A549 (cell line): Measurements from ENCODE around the gene TOM1L2. TPM values are rescaled to one million over a fixed set of nuclear protein-coding genes. Genes with fewer than 3 reads are reported as not detected.

Experiments
- ATAC-seq, 2 experiments: fragments of 200-7000 bp in 1 of 2; fragments of >200 bp in 1 of 2; cut with Nextera tagmentation in 1 of 2; cut with Tn5 transposase in 1 of 2; 3 replicates each; pipeline versions ENCODE4 v1.8.0 to v1.9.1; 2018 to 2020; ENCODE audit warnings: mild to moderate bottlenecking in 1 of 2, moderate library complexity in 1 of 2
- CTCF ChIA-PET: fragments of 300-600 bp; sonication (Branson Sonifier 250); formaldehyde crosslinking; extraction: SDS; loops from one replicate; lab custom pipeline; 2021; ENCODE audit warnings: antibody characterized with exemption, inconsistent platforms; lab: Yijun Ruan, JAX
- POLR2A ChIA-PET: fragments of 350-600 bp; formaldehyde crosslinking; extraction: SDS; loops from one replicate; lab custom pipeline; 2021; ENCODE audit warnings: antibody characterized with exemption, inconsistent platforms; lab: Yijun Ruan, JAX
- DNase-seq, 2 experiments: peaks; one replicate each; pipeline versions ENCODE4 v3.0.0 to v3.0.0-alpha.2; 2011 to 2016; ENCODE audit warnings: low read depth in 1 of 2, low spot score in 1 of 2
- FAIRE-seq: peaks from 2 replicates; lab custom pipeline; 2011; peaks lifted over from hg19 to GRCh38; lab: Jason Lieb, UNC
- H3K27ac ChIP-seq, 2 experiments: fragments of >200 bp; sonication (Bioruptor Twin); formaldehyde crosslinking; 3 replicates each; pipeline ENCODE4 v1.5.1; 2016 to 2017
- H3K4me1 ChIP-seq: fragments of >200 bp; sonication (Bioruptor Twin); formaldehyde crosslinking; 3 replicates; pipeline ENCODE4 v1.6.1; 2016
- H3K4me2 ChIP-seq: fragments of >200 bp; sonication (Bioruptor Twin); formaldehyde crosslinking; 3 replicates; pipeline ENCODE4 v1.6.1; 2016
- H3K4me3 ChIP-seq: fragments of >200 bp; sonication (Bioruptor Twin); formaldehyde crosslinking; 3 replicates; pipeline ENCODE4 v1.5.1; 2016
- H3K9me3 ChIP-seq: fragments of >200 bp; sonication (Bioruptor Twin); formaldehyde crosslinking; 3 replicates; pipeline ENCODE4 v1.6.1; 2016
- BHLHE40 ChIP-seq: IDR thresholded peaks from 2 replicates; pipeline ENCODE4 v1.6.1; 2012; ENCODE audit warnings: low read depth, low read length, inconsistent platforms
- CHD2 ChIP-seq: fragments of 150-350 bp; IDR thresholded peaks from 2 replicates; pipeline ENCODE4 v1.6.1; 2014; ENCODE audit warnings: low read length; ENCODE audit not compliant: partially characterized antibody
- CHD4 ChIP-seq: fragments of 200-600 bp; sonication (generic); IDR thresholded peaks from 2 replicates; pipeline ENCODE4 v1.6.1; 2016; ENCODE audit warnings: antibody characterized with exemption, mild to moderate bottlenecking, borderline replicate concordance
- EHF ChIP-seq: fragments of 250-450 bp; sonication (Bioruptor Pico); IDR thresholded peaks from 2 replicates; pipeline ENCODE4 v1.5.0; 2020; ENCODE audit warnings: mild to moderate bottlenecking
- EP300 ChIP-seq, 2 experiments: fragments of >200 bp; sonication (Bioruptor Twin); formaldehyde crosslinking; IDR thresholded peaks; 2 replicates in 1 of 2; 3 replicates in 1 of 2; pipeline ENCODE4 v1.6.1; 2016 to 2017
- ESRRA ChIP-seq: fragments of 150-350 bp; IDR thresholded peaks from 2 replicates; pipeline ENCODE4 v1.6.1; 2014; ENCODE audit warnings: mild to moderate bottlenecking, low read length, borderline replicate concordance
- FOSB ChIP-seq: fragments of 250-450 bp; sonication (Bioruptor Pico); IDR thresholded peaks from 2 replicates; pipeline ENCODE4 v1.5.0; 2020; ENCODE audit warnings: mild to moderate bottlenecking, moderate library complexity
- FOSL2 ChIP-seq, 2 experiments: fragments of 450-650 bp in 1 of 2; fragments of >200 bp in 1 of 2; sonication (Bioruptor Twin) in 1 of 2; formaldehyde crosslinking; IDR thresholded peaks; 2 replicates each; pipeline versions ENCODE4 v1.5.0 to v1.6.1; 2016 to 2020; ENCODE audit warnings: mild to moderate bottlenecking in 1 of 2, moderate library complexity in 1 of 2
- FOXS1 ChIP-seq: fragments of 250-450 bp; sonication (Bioruptor Pico); IDR thresholded peaks from 2 replicates; pipeline ENCODE4 v1.5.0; 2020; ENCODE audit warnings: mild to moderate bottlenecking, moderate library complexity
- GATA3 ChIP-seq: IDR thresholded peaks from 2 replicates; pipeline ENCODE4 v1.6.1; 2012; ENCODE audit warnings: borderline replicate concordance
- HOXB5 ChIP-seq: fragments of 250-450 bp; sonication (Bioruptor Pico); IDR thresholded peaks from 2 replicates; pipeline ENCODE4 v1.5.0; 2020; ENCODE audit warnings: mild to moderate bottlenecking, moderate library complexity
- JUN ChIP-seq, 2 experiments: fragments of >200 bp; sonication (Bioruptor Twin); formaldehyde crosslinking; IDR thresholded peaks; 2 replicates in 1 of 2; 3 replicates in 1 of 2; pipeline ENCODE4 v1.6.1; 2016 to 2017
- KDM1A ChIP-seq: fragments of 200-600 bp; sonication (generic); IDR thresholded peaks from 2 replicates; pipeline ENCODE4 v1.6.1; 2016; ENCODE audit warnings: low read depth, mild to moderate bottlenecking
- KDM5A ChIP-seq: fragments of 200-600 bp; sonication (generic); IDR thresholded peaks from 2 replicates; pipeline ENCODE4 v1.6.1; 2016; ENCODE audit warnings: antibody characterized with exemption, mild to moderate bottlenecking
- MAFK ChIP-seq: fragments of 450-650 bp; IDR thresholded peaks from 2 replicates; pipeline ENCODE4 v1.6.1; 2014; ENCODE audit not compliant: partially characterized antibody
- MYC ChIP-seq: IDR thresholded peaks from 2 replicates; pipeline ENCODE4 v1.6.1; 2012; ENCODE audit warnings: mild to moderate bottlenecking, inconsistent platforms, low read length, improper control_type of control experiment, borderline replicate concordance
- NFE2L2 ChIP-seq: fragments of 150-350 bp; conservative IDR thresholded peaks from 2 replicates; pipeline ENCODE4 v1.6.1; 2014; ENCODE audit warnings: low read length
- NR3C1 ChIP-seq: fragments of >200 bp; sonication (Bioruptor Twin); formaldehyde crosslinking; IDR thresholded peaks from 3 replicates; pipeline ENCODE4 v1.6.1; 2017
- POLR2A ChIP-seq: IDR thresholded peaks from 2 replicates; pipeline ENCODE4 v1.6.1; 2012; ENCODE audit warnings: mild to moderate bottlenecking, low read length
- SMC3 ChIP-seq: fragments of >200 bp; sonication (Bioruptor Twin); formaldehyde crosslinking; IDR thresholded peaks from 3 replicates; pipeline ENCODE4 v1.6.1; 2018; ENCODE audit warnings: inconsistent platforms
- SREBF2 ChIP-seq: fragments of 450-650 bp; IDR thresholded peaks from 2 replicates; pipeline ENCODE4 v1.6.1; 2014; ENCODE audit warnings: mild to moderate bottlenecking, moderate library complexity
- TP53 ChIP-seq: fragments of 250-450 bp; sonication (Bioruptor Pico); IDR thresholded peaks from 2 replicates; pipeline ENCODE4 v1.5.0; 2021; ENCODE audit warnings: mild to moderate bottlenecking, moderate library complexity
- ZFP36 ChIP-seq: fragments of 450-650 bp; IDR thresholded peaks from 2 replicates; pipeline ENCODE4 v1.6.1; 2014; ENCODE audit warnings: borderline replicate concordance; ENCODE audit not compliant: partially characterized antibody
- ZSCAN20 ChIP-seq: fragments of 250-450 bp; sonication (Bioruptor Pico); IDR thresholded peaks from 2 replicates; pipeline ENCODE4 v1.8.0; 2022; ENCODE audit warnings: mild to moderate bottlenecking, moderate library complexity
- WGBS: methylation state at CpG from one replicate; pipeline ENCODE4 v1.1.6; 2017; ENCODE audit errors: missing lambda C conversion rate; 5-methylcytosine and 5-hydroxymethylcytosine counted together
- polyA plus RNA-seq, 4 experiments: library from polyadenylated mRNA; depleted of rRNA in 3 of 4; stranded (reverse); fragments of >200 nt; fragmentation: RNase III in 1 of 4; extraction: RNeasy Plus Mini Kit Qiagen cat#74134 plus additional on column Dnase treatment in 1 of 4; gene quantifications; 2 replicates in 3 of 4; 3 replicates in 1 of 4; pipeline ENCODE4 v1.2.3, GENCODE V29; 2011 to 2017
- TF ChIP-seq, protein P1 (sequence below): fragments of 250-450 bp; sonication (Bioruptor Pico); IDR thresholded peaks from 2 replicates; pipeline ENCODE4 v1.5.0; 2020; ENCODE audit warnings: low read depth, mild to moderate bottlenecking, moderate library complexity
- TF ChIP-seq, protein P2 (sequence below): fragments of >200 bp; sonication (Bioruptor Twin); formaldehyde crosslinking; IDR thresholded peaks from 2 replicates; pipeline ENCODE4 v1.6.1; 2016
- TF ChIP-seq, protein P3 (sequence below): fragments of 450-650 bp; IDR thresholded peaks from 2 replicates; pipeline ENCODE4 v1.6.1; 2014; ENCODE audit warnings: antibody characterized with exemption
- TF ChIP-seq, protein P4 (sequence below): fragments of 200-600 bp; sonication (generic); IDR thresholded peaks from 2 replicates; pipeline ENCODE4 v1.6.1; 2016; ENCODE audit warnings: antibody characterized with exemption, mild to moderate bottlenecking, moderate library complexity

Gene TOM1L2
- polyA plus RNA-seq, 2 of the 4 experiments (the other 2 are of a cell fraction): 19.2 to 24.7 TPM

DNA sequence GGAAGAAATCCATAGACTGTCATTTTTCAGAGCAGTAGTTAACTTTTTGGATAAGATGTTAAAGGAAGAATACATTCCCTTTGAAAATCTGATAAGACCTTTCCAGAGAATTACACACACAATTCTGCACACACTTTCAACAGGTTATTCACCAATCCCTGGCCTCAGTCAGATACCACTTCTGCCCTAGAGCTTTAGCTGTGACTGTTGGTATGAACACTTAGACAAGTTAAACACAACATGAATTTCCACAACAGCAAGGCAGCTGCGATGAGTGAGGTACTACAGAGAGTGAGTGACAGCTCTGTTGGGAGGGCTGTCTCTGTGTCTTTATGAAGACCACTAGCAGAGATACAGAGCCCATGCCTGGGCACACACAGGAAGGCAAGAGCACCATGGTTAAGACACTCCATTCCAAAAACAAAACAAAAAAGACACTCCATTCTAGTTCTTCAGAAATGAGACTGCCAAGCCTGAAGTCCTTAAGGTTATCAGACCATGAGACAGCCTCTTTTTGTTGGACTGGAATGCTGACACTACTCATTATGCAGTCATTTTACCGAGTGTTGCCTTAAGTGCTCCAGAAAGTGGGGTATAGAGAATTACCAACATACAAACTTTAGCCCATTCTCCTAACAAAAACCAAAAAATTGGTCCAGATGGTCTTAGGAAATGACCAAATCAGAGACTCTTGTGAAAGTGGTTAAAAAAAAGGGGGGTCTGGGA, 42.4 kb downstream of the TOM1L2 start:
- Histone ChIP-seq H3K4me3 (no peak overlapping the region), H3K4me1 (peaks cover 10% of the 10 kb centered on the region; the same call in 2 of the 3 replicates), H3K27ac (0 out of 6 replicates have a peak overlapping the region, but pooled peaks of 1 of the 2 experiments have one; percentile 2), H3K9me3 (no peaks in the 10 kb centered on the region), H3K4me2 (no peak overlapping the region)
- WGBS: 85% methylated on average over 2 of the region's 2 CpGs
- ChIA-PET CTCF (interaction anchor here (2.6 to 6.7 kb wide), 3 partner anchors 11 to 38 kb away, joined by 11 to 36 read pairs (median 22); no protein-coding TSS in a partner anchor), POLR2A (no interaction called here)
- FAIRE-seq (no peak), DNase-seq (no peak), ATAC-seq (no peak)
- no peak for TF ChIP-seq SREBF2
- TF ChIP-seq FOSL2 (IDR thresholded peaks at IDR 0.05): no peak
- no peak for TF ChIP-seq FOSL2 (CRISPR knock-in tag; IDR thresholded peaks at IDR 0.05)
- no peak for TF ChIP-seq FOXS1 (CRISPR knock-in tag)
- no peak for TF ChIP-seq KDM1A
- TF ChIP-seq BHLHE40: no peak
- no peak for TF ChIP-seq CHD2
- TF ChIP-seq ZSCAN20 (CRISPR knock-in tag): no peak
- no peak for TF ChIP-seq SMC3
- no peak for TF ChIP-seq TP53
- no peak for TF ChIP-seq KDM5A
- TF ChIP-seq CHD4: no peak
- TF ChIP-seq GATA3: no peak

DNA sequence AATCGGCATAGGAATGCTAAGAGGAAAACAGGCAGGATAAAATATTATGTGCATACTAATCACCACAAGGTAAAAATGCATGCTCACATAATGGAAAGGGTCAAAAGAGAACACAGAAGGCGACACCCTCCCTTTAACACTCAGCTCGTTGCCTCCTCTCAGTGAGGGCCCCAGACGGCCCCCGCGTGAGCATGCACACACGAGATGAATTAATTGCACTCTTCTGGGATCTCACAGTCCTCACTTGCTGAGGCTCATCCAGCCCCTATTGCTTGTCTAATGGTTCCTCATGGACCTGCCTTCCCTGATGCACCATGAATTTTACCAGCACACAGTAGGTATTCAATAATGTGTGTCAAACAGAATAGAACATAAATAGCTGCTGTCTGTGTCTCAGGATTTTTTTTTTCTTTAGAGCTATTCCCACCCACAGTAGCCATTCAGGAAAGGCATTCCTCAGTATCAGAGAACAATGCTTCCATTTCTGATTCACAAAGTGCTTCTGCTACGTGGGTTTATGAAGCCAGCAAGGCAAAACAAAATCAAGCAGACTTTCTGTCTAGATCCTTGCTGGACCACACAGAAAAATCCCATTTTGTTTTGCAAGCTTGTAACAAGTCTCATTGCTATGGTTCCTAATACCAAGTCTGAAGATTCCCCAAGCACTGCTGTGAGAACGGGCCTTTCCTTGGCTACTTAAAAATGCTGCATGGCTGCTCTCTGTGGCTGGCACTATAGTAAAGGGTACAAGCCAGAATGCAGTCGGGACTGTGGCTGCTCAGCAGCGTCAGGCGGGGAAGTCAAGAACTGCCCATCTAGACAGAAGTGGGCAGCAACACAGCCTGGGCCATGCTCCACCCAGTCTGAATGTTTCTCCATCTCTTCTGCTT, 43.6 kb downstream of the TOM1L2 start:
- no peak overlapping the region for H3K27ac ChIP-seq
- H3K4me3 ChIP-seq: no peak overlapping the region
- no peak for DNase-seq
- no peak overlapping the region for H3K4me2 ChIP-seq
- ChIA-PET POLR2A (interaction anchor here (0.6 kb wide), 1 partner anchor 340 kb away, joined by 5 read pairs; no protein-coding TSS in a partner anchor), CTCF (interaction anchor here (1.3 to 6.7 kb wide), 5 partner anchors 10 to 104 kb away, joined by 5 to 36 read pairs (median 18); no protein-coding TSS in a partner anchor)
- peaks cover 11% of the 10 kb centered on the region; the same call in 2 of the 3 replicates for H3K4me1 ChIP-seq
- peak in 1 of 2 experiments; percentile 31; a peak in 1 of 6 replicates for ATAC-seq
- TF ChIP-seq ESRRA (no peak), POLR2A (no peak), FOXS1 (CRISPR knock-in tag) (no peak), FOSB (CRISPR knock-in tag) (no peak), NFE2L2 (no peak), JUN (IDR thresholded peaks at IDR 0.05) (no peak), ZFP36 (no peak), EP300 (IDR thresholded peaks at IDR 0.05) (no peak), EHF (CRISPR knock-in tag) (no peak), ZSCAN20 (CRISPR knock-in tag) (no peak), NR3C1 (no peak), MAFK (no peak), CHD2 (no peak), HOXB5 (no peak), MYC (no peak)
- TF ChIP-seq, protein P1, sequence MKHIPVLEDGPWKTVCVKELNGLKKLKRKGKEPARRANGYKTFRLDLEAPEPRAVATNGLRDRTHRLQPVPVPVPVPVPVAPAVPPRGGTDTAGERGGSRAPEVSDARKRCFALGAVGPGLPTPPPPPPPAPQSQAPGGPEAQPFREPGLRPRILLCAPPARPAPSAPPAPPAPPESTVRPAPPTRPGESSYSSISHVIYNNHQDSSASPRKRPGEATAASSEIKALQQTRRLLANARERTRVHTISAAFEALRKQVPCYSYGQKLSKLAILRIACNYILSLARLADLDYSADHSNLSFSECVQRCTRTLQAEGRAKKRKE (CRISPR knock-in tag): no peak
- TF ChIP-seq, protein P2, sequence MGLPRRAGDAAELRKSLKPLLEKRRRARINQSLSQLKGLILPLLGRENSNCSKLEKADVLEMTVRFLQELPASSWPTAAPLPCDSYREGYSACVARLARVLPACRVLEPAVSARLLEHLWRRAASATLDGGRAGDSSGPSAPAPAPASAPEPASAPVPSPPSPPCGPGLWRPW: no peak
- TF ChIP-seq, protein P3, sequence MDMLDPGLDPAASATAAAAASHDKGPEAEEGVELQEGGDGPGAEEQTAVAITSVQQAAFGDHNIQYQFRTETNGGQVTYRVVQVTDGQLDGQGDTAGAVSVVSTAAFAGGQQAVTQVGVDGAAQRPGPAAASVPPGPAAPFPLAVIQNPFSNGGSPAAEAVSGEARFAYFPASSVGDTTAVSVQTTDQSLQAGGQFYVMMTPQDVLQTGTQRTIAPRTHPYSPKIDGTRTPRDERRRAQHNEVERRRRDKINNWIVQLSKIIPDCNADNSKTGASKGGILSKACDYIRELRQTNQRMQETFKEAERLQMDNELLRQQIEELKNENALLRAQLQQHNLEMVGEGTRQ: no peak
- TF ChIP-seq, protein P4, sequence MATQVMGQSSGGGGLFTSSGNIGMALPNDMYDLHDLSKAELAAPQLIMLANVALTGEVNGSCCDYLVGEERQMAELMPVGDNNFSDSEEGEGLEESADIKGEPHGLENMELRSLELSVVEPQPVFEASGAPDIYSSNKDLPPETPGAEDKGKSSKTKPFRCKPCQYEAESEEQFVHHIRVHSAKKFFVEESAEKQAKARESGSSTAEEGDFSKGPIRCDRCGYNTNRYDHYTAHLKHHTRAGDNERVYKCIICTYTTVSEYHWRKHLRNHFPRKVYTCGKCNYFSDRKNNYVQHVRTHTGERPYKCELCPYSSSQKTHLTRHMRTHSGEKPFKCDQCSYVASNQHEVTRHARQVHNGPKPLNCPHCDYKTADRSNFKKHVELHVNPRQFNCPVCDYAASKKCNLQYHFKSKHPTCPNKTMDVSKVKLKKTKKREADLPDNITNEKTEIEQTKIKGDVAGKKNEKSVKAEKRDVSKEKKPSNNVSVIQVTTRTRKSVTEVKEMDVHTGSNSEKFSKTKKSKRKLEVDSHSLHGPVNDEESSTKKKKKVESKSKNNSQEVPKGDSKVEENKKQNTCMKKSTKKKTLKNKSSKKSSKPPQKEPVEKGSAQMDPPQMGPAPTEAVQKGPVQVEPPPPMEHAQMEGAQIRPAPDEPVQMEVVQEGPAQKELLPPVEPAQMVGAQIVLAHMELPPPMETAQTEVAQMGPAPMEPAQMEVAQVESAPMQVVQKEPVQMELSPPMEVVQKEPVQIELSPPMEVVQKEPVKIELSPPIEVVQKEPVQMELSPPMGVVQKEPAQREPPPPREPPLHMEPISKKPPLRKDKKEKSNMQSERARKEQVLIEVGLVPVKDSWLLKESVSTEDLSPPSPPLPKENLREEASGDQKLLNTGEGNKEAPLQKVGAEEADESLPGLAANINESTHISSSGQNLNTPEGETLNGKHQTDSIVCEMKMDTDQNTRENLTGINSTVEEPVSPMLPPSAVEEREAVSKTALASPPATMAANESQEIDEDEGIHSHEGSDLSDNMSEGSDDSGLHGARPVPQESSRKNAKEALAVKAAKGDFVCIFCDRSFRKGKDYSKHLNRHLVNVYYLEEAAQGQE: no peak
- 76% methylated on average over 12 of the region's 12 CpGs for WGBS
- H3K9me3 ChIP-seq: no peaks in the 10 kb centered on the region
- no peak for FAIRE-seq
